HG03095 (cell line): ENCODE data around the gene SIL1.
A peak's percentile ranks its signal among the peaks of the same experiment; 100 is the strongest.
"Not testable (repeated sequence)": the region's sequence is repeated elsewhere in the genome, so short reads cannot be mapped to it uniquely, and the experiment has no call there.

Experiments used
- ATAC-seq: cut with Tn5 transposase; IDR thresholded peaks from one replicate; pipeline ENCODE4 v1.9.1; 2021; ENCODE audit warnings: moderate library complexity; ENCODE audit not compliant: unreplicated experiment

Gene SIL1

DNA sequence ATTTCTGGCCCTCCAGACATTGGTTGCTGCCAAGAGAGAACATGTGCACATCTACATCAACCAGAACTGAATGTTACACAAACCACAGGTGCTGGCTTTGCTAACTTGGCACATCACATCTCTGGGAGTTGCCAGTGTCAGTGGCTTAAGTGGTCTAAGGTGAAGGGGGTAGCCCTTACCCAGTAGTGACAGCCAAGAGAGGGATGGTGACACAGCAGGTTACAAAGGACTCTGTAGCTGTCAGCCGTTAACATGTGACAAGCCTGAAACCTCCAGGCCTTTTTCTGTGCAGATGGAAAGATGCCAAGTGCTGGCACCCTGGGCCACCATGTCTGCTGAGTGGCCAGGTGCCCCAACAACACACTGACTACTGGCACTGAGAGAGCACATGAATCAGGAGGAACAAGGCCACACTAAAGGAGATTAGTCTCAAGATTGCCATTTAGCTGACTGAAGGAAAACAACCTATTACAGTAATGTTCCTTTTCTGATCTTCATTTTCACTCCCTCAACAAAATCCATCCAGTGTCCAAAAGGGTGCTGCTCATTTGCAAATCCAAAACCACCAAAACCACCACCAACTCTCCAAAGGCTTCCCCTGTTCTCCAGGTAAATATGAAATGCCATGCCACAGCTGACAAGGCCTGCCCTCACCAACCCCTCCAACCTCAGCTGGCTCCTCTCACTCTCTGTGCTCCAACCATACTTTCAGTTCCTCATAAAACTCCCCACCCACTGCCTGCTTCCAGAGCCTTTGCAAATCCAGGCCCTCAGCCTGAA lies 20.2 kb downstream of the SIL1 start:
- ATAC-seq: peak; percentile 45

DNA sequence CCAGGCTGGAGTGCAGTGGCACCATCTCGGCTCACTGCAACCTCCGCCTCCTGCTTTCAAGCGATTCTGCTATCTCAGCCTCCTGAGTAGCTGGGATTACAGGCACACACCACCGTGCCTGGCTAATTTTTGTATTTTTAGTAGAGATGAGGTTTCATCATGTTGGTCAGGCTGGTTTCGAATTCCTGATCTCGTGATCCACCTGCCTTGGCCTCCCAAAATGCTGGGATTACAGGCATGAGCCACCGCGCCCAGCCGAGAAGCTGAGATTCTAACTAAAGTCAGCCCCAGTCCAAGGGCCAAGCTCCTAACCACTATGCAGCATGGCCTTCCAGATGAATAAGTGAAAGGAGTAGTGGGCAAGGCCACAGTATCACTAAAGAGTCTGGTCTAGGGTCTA lies 20.9 kb downstream of the SIL1 start:
- ATAC-seq: not testable (repeated sequence)

GRCh38 chr5:139174382-139174781 lies 23.8 kb downstream of the SIL1 start:
- not testable (repeated sequence) for ATAC-seq

DNA sequence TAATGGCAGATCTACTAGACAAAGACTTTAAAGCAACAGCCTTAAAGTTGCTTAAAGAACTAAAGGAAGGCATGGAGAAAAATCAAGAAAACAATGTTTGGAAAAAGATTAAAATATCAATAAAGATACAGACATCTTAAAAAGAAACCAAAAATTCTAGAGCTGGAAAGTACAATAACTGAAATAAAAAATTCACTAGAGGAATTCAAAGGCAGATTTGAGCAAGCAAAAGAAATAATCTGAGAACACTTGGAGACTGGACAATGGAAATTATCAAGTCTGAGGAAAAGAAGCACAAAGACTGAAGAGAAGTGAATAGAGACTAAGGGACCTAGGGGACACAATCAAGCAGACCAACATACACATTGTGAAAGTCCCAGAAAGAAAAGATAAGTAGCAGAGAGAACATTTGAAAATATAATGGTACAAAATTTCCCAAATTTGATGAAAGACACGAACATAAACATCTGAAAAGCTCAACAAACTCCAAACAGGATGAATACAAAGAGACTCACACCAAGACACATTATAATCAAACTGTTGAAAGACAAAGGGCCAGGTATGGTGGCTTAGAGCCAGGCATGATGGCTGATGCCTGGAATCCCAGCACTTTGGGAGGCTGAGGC lies 26.3 kb downstream of the SIL1 start:
- ATAC-seq: no peak

DNA sequence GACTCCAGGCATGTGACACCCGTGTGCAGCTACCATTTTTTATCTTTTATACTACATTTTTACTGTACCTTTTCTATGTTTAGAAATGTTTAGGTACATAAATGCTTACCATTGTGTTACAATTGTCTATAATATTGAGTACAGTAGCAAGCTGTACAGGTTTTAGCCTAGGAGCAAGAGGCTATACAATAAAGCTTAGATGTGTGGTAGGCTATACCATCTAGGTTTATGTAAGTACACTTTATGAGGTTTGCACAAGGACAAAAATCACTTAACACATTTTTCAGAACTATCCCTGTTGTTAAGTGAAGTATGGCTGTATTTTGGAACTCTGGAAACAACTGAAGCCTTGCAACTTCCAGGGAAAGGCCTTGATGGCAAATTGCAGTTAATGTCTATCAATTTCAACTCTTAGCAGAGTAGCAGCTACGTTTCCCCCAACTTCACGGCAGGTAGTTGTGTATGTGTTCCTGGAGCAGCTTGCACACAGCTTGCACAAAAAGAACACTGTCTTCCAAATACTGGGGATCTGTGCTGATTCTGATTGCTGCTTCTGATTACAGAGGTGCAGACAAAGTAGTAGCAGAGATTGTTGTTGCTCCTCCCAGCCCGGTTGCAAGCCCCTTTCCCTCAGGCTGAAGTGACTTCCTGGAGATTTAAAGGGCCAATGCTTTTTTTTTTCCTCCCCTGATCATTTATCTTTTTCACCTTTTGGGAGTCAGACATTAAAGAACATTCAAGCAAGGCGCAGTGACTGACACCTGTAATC lies 30.0 kb downstream of the SIL1 start:
- no peak for ATAC-seq

DNA sequence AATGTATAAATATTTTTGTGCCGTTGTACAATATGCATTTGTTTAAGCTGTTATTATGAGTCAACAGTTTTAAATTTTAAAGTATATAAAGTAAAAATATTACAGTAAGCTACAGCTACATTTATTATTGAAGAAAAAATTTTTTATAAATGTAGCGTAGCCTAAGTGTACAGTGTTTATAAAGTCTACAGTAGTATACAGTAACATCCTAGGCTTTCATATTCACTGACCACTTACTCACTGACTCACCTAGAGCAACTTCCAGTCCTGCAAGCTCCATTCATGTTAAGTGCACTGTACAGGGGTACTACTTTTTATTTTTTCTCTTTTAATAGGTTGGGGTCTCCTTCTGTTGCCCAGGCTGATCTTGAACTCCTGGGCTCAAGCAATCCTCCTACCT lies 30.6 kb downstream of the SIL1 start:
- no peak for ATAC-seq

- ATAC-seq: no peak
Measured at GRCh38 chr5:139167063-139167462, 31.1 kb downstream of the SIL1 start.

DNA sequence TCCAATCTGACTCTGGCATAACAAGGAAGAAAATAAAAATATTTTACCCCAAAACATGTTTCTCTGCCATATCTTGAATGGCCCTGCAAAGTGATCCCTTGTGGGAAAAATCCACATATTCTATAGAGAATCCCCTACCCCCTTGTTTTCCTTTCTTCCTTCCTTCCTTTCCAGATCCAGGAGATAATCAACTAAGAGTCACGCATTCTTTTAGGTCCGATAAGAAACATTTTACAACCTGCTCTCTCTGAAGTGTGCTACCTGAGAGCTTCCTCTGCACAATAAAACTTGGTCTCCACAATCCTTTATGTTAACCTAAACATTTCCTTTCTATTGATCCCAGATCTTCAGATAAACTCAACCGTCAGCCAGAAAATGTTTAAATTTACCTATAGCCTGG lies 33.3 kb downstream of the SIL1 start:
- ATAC-seq: not testable (repeated sequence)

DNA sequence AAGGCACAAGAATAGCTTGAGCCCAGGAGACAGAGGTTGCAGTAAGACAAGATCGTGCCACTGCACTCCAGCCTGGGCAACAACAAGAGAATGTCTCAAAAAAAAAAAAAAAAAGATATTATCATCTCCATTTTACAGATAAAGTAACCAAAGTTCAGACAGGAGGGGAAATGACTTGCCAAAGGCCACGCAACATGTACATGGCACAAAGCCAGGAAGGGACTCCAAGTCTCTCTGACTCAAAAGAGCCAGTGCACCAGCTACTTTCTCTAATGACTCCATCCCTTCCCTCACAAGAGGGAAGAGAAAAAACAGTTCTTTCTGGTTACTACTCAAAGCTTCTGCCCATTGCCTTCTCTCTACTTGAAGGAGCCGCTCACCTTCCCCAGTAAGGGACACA lies 34.1 kb downstream of the SIL1 start:
- ATAC-seq: no peak

- ATAC-seq: no peak
Measured at GRCh38 chr5:139162448-139162847, 35.7 kb downstream of the SIL1 start.

GRCh38 chr5:139158791-139159190 lies 39.4 kb downstream of the SIL1 start:
- ATAC-seq: no peak

- no peak for ATAC-seq
Measured at GRCh38 chr5:139157556-139157955, 40.6 kb downstream of the SIL1 start.

DNA sequence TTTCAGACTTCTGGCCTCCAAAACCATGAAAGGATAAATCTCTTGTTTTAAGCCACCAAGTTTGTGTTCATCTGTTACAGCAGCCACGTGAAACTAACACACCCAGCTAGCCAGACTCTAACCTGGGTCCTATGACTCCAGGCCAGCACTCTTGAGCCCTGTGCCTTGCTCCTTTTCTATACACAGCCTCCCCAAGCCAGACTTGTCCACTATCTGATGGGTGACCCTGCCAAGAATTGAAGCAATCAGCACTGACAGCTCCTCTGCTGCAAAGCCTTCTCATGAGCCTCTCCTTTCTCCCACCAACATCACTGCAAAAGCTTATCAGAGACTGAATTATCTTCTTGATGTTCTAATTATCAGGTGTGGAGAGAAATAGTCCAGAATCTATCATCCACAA lies 41.4 kb downstream of the SIL1 start:
- ATAC-seq: no peak

- no peak for ATAC-seq
Measured at GRCh38 chr5:139155333-139155732, 42.8 kb downstream of the SIL1 start.

DNA sequence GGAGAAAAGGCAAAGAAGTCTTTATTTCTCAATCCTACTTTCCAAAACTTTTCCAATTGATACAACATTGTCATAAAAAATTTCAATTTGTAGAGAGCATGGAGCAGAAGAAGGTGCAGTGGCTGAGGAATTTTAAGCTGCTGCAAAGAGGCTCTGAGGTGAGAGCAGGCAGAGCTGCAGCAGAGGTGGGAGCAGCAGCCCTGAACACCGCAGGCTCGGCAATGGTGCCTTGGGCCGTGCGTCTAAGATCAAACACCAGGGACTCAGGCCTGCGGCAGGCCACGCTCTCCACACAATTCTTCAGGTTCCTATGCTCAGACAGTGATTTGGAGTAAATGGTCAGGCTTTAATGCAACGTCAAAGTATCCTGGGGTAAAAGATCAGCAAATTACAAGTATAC lies 46.3 kb downstream of the SIL1 start:
- ATAC-seq: no peak

GRCh38 chr5:139150367-139150999 lies 47.7 kb downstream of the SIL1 start:
- ATAC-seq: no peak

GRCh38 chr5:139149477-139150199 lies 48.5 kb downstream of the SIL1 start:
- ATAC-seq: no peak

DNA sequence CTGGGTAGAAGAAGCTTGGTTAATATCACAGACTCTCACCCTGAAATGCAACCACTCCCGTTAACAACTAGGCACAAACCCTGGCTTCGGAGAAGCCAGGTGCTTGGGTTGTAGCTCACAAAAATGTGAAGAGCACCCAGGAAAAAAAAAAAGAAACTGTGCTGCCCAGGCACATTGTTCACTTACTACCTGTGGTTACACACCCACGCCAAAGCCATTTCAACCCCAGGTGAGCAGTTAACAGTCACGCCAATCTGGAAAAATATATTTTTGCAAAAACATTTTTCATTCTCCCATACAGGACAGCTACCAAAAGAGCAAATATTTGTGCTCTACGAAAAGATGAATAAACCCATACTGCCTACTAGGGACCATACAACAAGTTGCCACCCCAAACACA lies 49.2 kb downstream of the SIL1 start:
- ATAC-seq: no peak

DNA sequence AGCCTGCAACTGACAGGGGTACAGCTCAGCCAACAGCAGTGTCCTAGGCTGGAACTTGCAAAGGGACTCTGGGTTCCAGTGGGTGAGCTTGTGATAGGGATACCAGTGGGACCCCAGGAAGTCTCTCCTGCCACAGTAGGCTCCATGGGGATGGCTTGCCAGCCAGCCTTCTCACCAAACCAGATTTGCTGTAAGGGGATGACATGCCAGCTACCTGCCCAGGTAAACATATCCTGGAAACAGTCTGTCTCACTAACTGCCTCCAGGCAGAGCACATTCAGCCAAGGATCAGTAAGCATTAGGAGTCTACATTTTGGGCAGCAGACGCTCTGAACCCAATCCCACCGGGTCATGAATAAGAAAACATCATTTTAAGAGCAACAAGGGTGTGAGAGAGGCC lies 49.9 kb downstream of the SIL1 start:
- ATAC-seq: no peak

GRCh38 chr5:139147483-139148087 lies 50.6 kb downstream of the SIL1 start:
- no peak for ATAC-seq
